Sigmoid colon (tissue), 7 donors: Measurements from ENCODE around the gene DNAAF1. TPM values are rescaled to one million over a fixed set of nuclear protein-coding genes. Genes with fewer than 3 reads are reported as not detected.

Experiments used
- DNase-seq: peaks from one replicate; pipeline ENCODE4 v3.0.0-alpha.2; 2019
- H3K27ac ChIP-seq, 4 donors: fragments of 200-600 bp; sonication (generic); one replicate each; pipeline ENCODE4 v1.5.1; 2016 to 2019; ENCODE audit warnings: mild to moderate bottlenecking in 1 of 4
- H3K27me3 ChIP-seq, 3 donors: fragments of 200-600 bp; sonication (generic); one replicate each; pipeline ENCODE4 v1.5.1; 2019; ENCODE audit warnings: mild to moderate bottlenecking in 1 of 3
- H3K36me3 ChIP-seq, 4 donors: fragments of 200-600 bp; sonication (generic); one replicate each; pipeline ENCODE4 v1.5.1; 2016 to 2019
- H3K4me1 ChIP-seq, 4 donors: fragments of 200-600 bp; sonication (generic); one replicate each; pipeline ENCODE4 v1.5.1; 2017 to 2019
- H3K4me3 ChIP-seq, 4 donors: fragments of 200-600 bp; sonication (generic); one replicate each; pipeline ENCODE4 v1.5.1; 2017 to 2019; ENCODE audit warnings: mild to moderate bottlenecking in 2 of 4, moderate library complexity in 1 of 4
- H3K9me3 ChIP-seq, 4 donors: fragments of 200-600 bp in 3 of 4; sonication (generic) in 3 of 4; one replicate each; pipeline versions ENCODE4 v1.5.1 to v1.6.1; 2013 to 2019
- CTCF ChIP-seq, 4 experiments: fragments of 450-650 bp in 3 of 4; fragments of 200-600 bp in 1 of 4; IDR thresholded peaks; one replicate each; pipeline ENCODE4 v1.5.1; 2016 to 2019; ENCODE audit warnings: antibody characterized with exemption in 4 of 4, mild to moderate bottlenecking in 3 of 4, moderate library complexity in 2 of 4
- EP300 ChIP-seq, 4 donors: sonication (generic); formaldehyde crosslinking; IDR thresholded peaks; one replicate each; pipeline ENCODE4 v1.6.1; 2017; ENCODE audit warnings: antibody characterized with exemption in 4 of 4
- POLR2A ChIP-seq, 2 donors: fragments of 450-650 bp; IDR thresholded peaks; one replicate each; pipeline ENCODE4 v1.6.1; 2016; ENCODE audit warnings: antibody characterized with exemption in 2 of 2, mild to moderate bottlenecking in 2 of 2, moderate library complexity in 2 of 2
- POLR2AphosphoS5 ChIP-seq, 4 donors: sonication (generic); formaldehyde crosslinking; IDR thresholded peaks; one replicate each; pipeline ENCODE4 v1.6.1; 2017; ENCODE audit warnings: antibody characterized with exemption in 4 of 4
- WGBS, 2 donors: extraction: QIAGEN DNeasy Blood & Tissue Kit; methylation state at CpG; one replicate each; pipeline ENCODE4 v1.1.7; 2013; 5-methylcytosine and 5-hydroxymethylcytosine counted together
- intact Hi-C: fragments of 100-400 bp; cut with DNase I; formaldehyde crosslinking; loops from one replicate; pipeline ENCODE4 v1.15.1; 2023
- polyA plus RNA-seq, 3 donors: library from polyadenylated mRNA; stranded (reverse); fragments of 200-250 nt; gene quantifications; one replicate each; pipeline ENCODE4 v1.2.3, GENCODE V29; 2013
- total RNA-seq, 4 donors: library from RNA; depleted of rRNA; stranded (reverse); fragments of >200 nt; gene quantifications; one replicate each; pipeline ENCODE4 v1.1.0, GENCODE V29; 2016
- donor health status: healthy with polysubstance abuse.
- donor health status: Bipolar disorder and iron deficiency.
- donor health status: healthy.

Gene DNAAF1
- total and polyA plus RNA-seq, 7 donors, result 0.15 to 0.36 TPM; not detected in 5

- no peak for TF ChIP-seq POLR2A (IDR thresholded peaks at IDR 0.05)
- no peak for TF ChIP-seq POLR2AphosphoS5 (IDR thresholded peaks at IDR 0.05)
- no peak for TF ChIP-seq EP300 (IDR thresholded peaks at IDR 0.05)
- no peak for TF ChIP-seq CTCF (IDR thresholded peaks at IDR 0.05)
- no peaks in the 10 kb centered on the region for H3K27me3 ChIP-seq
- no peaks in the 10 kb centered on the region for H3K9me3 ChIP-seq
- H3K4me3 ChIP-seq, result no peak overlapping the region
- H3K4me1 ChIP-seq, result peaks cover 0 to 14% (median 12%) of the 10 kb centered on the region in 4 donors
- no peak for DNase-seq
- H3K36me3 ChIP-seq, result no peaks in the 10 kb centered on the region
- intact Hi-C loops, result no loop called here
- H3K27ac ChIP-seq, result no peak overlapping the region
- WGBS, 2 donors, result 71 to 89% methylated on average over 3 of the region's 3 CpGs
Observed at GRCh38 chr16:84224554-84224953, 79.4 kb downstream of the DNAAF1 start.

GRCh38 chr16:84225126-84225525 is 80.0 kb downstream of the DNAAF1 start:
- H3K4me1 ChIP-seq, result peaks cover 0 to 14% (median 12%) of the 10 kb centered on the region in 4 donors
- no peak overlapping the region for H3K27ac ChIP-seq
- intact Hi-C loops, result no loop called here
- H3K9me3 ChIP-seq, result no peaks in the 10 kb centered on the region
- no peaks in the 10 kb centered on the region for H3K27me3 ChIP-seq
- TF ChIP-seq EP300 (IDR thresholded peaks at IDR 0.05), result no peak
- TF ChIP-seq POLR2A (IDR thresholded peaks at IDR 0.05), result no peak
- no peak for TF ChIP-seq CTCF (IDR thresholded peaks at IDR 0.05)
- TF ChIP-seq POLR2AphosphoS5 (IDR thresholded peaks at IDR 0.05), result no peak
- no peaks in the 10 kb centered on the region for H3K36me3 ChIP-seq
- no peak overlapping the region for H3K4me3 ChIP-seq
- 87 to 90% methylated on average over 3 of the region's 3 CpGs for WGBS, 2 donors
- DNase-seq, result no peak

GRCh38 chr16:84225571-84225970 is 80.5 kb downstream of the DNAAF1 start:
- Histone ChIP-seq H3K4me1 (peaks cover 0 to 14% (median 12%) of the 10 kb centered on the region in 4 donors), H3K27ac (no peak overlapping the region), H3K27me3 (no peaks in the 10 kb centered on the region), H3K4me3 (no peak overlapping the region), H3K9me3 (no peaks in the 10 kb centered on the region), H3K36me3 (no peaks in the 10 kb centered on the region)
- TF ChIP-seq CTCF (IDR thresholded peaks at IDR 0.05) (no peak), EP300 (IDR thresholded peaks at IDR 0.05) (no peak), POLR2A (IDR thresholded peaks at IDR 0.05) (no peak), POLR2AphosphoS5 (IDR thresholded peaks at IDR 0.05) (no peak)
- 85 to 93% methylated on average over 7 of the region's 7 CpGs for WGBS, 2 donors
- no peak for DNase-seq
- intact Hi-C loops, result no loop called here

- H3K36me3 ChIP-seq, result no peaks in the 10 kb centered on the region
- H3K27ac ChIP-seq, result no peak overlapping the region
- no peak overlapping the region for H3K4me3 ChIP-seq
- H3K27me3 ChIP-seq, result no peaks in the 10 kb centered on the region
- no peak for DNase-seq
- 80 to 83% methylated on average over 8 of the region's 8 CpGs for WGBS, 2 donors
- intact Hi-C loops, result no loop called here
- H3K9me3 ChIP-seq, result no peaks in the 10 kb centered on the region
- peaks cover 0 to 14% (median 12%) of the 10 kb centered on the region in 4 donors for H3K4me1 ChIP-seq
- TF ChIP-seq EP300 (IDR thresholded peaks at IDR 0.05) (no peak), CTCF (IDR thresholded peaks at IDR 0.05) (no peak)
Observed at GRCh38 chr16:84226026-84226425, 80.9 kb downstream of the DNAAF1 start.

Other genes with a start within 250 kb of the DNAAF1 start
- 10 to 100 TPM in 3 of 4 donors, 1 to 10 TPM in 1; 9.3 to 16.3 (median 10.8) TPM for gene MLYCD, start 246.2 kb upstream of the DNAAF1 start, total RNA-seq
- 1 to 10 TPM; 1.8 to 5.4 (median 3.0) TPM for gene MLYCD, start 246.2 kb upstream of the DNAAF1 start, polyA plus RNA-seq
- 1 to 10 TPM; 3.6 to 5.4 (median 4.3) TPM for gene OSGIN1, start 192.1 kb upstream of the DNAAF1 start, total RNA-seq
- gene OSGIN1, start 192.1 kb upstream of the DNAAF1 start, polyA plus RNA-seq, result 1 to 10 TPM; 6.6 to 9.9 (median 8.1) TPM
- gene NECAB2, start 177.1 kb upstream of the DNAAF1 start, total RNA-seq, result 1 to 10 TPM in 2 of 4 donors, not detected in 2; 1.8 to 3.1 TPM
- under 1 TPM in 1 of 3 donors, not detected in 2; 0.34 TPM for gene NECAB2, start 177.1 kb upstream of the DNAAF1 start, polyA plus RNA-seq
- gene SLC38A8, start 102.5 kb upstream of the DNAAF1 start, total RNA-seq, result not detected
- gene SLC38A8, start 102.5 kb upstream of the DNAAF1 start, polyA plus RNA-seq, result not detected
- gene MBTPS1, start 28.4 kb upstream of the DNAAF1 start, total RNA-seq, result 10 to 100 TPM; 69.3 to 83.6 (median 79.3) TPM
- gene MBTPS1, start 28.4 kb upstream of the DNAAF1 start, polyA plus RNA-seq, result 10 to 100 TPM; 13.6 to 48.7 (median 23.4) TPM
- 10 to 100 TPM; 11.4 to 27.8 (median 18.4) TPM for gene HSDL1, start 131 bp upstream of the DNAAF1 start, total RNA-seq
- gene HSDL1, start 131 bp upstream of the DNAAF1 start, polyA plus RNA-seq, result 1 to 10 TPM; 5.3 to 7.9 (median 6.6) TPM
- 10 to 100 TPM; 19.6 to 49.0 (median 30.0) TPM for gene TAF1C, start 41.7 kb downstream of the DNAAF1 start, total RNA-seq
- 10 to 100 TPM in 1 of 3 donors, 1 to 10 TPM in 2; 5.4 to 44.7 (median 6.0) TPM for gene TAF1C, start 41.7 kb downstream of the DNAAF1 start, polyA plus RNA-seq
- gene ADAD2, start 45.8 kb downstream of the DNAAF1 start, total RNA-seq, result under 1 TPM in 2 of 4 donors, not detected in 2; 0.36 to 0.83 TPM
- gene ADAD2, start 45.8 kb downstream of the DNAAF1 start, polyA plus RNA-seq, result under 1 TPM in 1 of 3 donors, not detected in 2; 0.29 TPM
- gene KCNG4, start 94.7 kb downstream of the DNAAF1 start, total RNA-seq, result not detected
- gene KCNG4, start 94.7 kb downstream of the DNAAF1 start, polyA plus RNA-seq, result not detected
- gene WFDC1, start 149.6 kb downstream of the DNAAF1 start, total RNA-seq, result 100 to 1,000 TPM in 2 of 4 donors, 10 to 100 TPM in 2; 15.3 to 173 (median 103) TPM
- gene WFDC1, start 149.6 kb downstream of the DNAAF1 start, polyA plus RNA-seq, result 1 to 10 TPM; 3.0 to 6.6 (median 3.7) TPM
- gene ATP2C2, start 223.2 kb downstream of the DNAAF1 start, total RNA-seq, result 1 to 10 TPM in 2 of 4 donors, not detected in 2; 2.5 to 2.8 TPM
- 10 to 100 TPM in 1 of 3 donors, 1 to 10 TPM in 2; 7.2 to 60.7 (median 9.0) TPM for gene ATP2C2, start 223.2 kb downstream of the DNAAF1 start, polyA plus RNA-seq